ENCODE data around the gene SHISAL1. TPM values are rescaled to one million over a fixed set of nuclear protein-coding genes. Genes with fewer than 3 reads are reported as not detected.

SHISAL1 gene
- total RNA-seq, 1 donor, result 11.4 TPM

- no peak for TF ChIP-seq CTCF (IDR thresholded peaks at IDR 0.05; ENCODE audit: insufficient read depth, low read length)
- H3K4me3 ChIP-seq (ENCODE audit: low read depth, low read length), result no peak overlapping the region
- no peak for DNase-seq (ENCODE audit: low read depth)
Measured at GRCh38 chr22:44297470-44298061, 15.2 kb downstream of the SHISAL1 start.

GRCh38 chr22:44295406-44295805 is 17.3 kb downstream of the SHISAL1 start:
- H3K4me3 ChIP-seq (ENCODE audit: low read depth, low read length), result no peak overlapping the region
- DNase-seq (ENCODE audit: low read depth), result no peak
- TF ChIP-seq CTCF (IDR thresholded peaks at IDR 0.05; ENCODE audit: insufficient read depth, low read length), result no peak

- no peak for TF ChIP-seq CTCF (IDR thresholded peaks at IDR 0.05; ENCODE audit: insufficient read depth, low read length)
- DNase-seq (ENCODE audit: low read depth), result peak; percentile 11
- no peak overlapping the region for H3K4me3 ChIP-seq (ENCODE audit: low read depth, low read length)
Measured at GRCh38 chr22:44293876-44294275, 18.9 kb downstream of the SHISAL1 start.

GRCh38 chr22:44293034-44293433 is 19.7 kb downstream of the SHISAL1 start:
- TF ChIP-seq CTCF (IDR thresholded peaks at IDR 0.05; ENCODE audit: insufficient read depth, low read length), result no peak
- no peak overlapping the region for H3K4me3 ChIP-seq (ENCODE audit: low read depth, low read length)
- no peak for DNase-seq (ENCODE audit: low read depth)

- DNase-seq (ENCODE audit: low read depth), result no peak
- no peak for TF ChIP-seq CTCF (IDR thresholded peaks at IDR 0.05; ENCODE audit: insufficient read depth, low read length)
- no peak overlapping the region for H3K4me3 ChIP-seq (ENCODE audit: low read depth, low read length)
Measured at GRCh38 chr22:44292521-44292920, 20.2 kb downstream of the SHISAL1 start.

GRCh38 chr22:44291674-44292360 is 20.9 kb downstream of the SHISAL1 start:
- no peak for TF ChIP-seq CTCF (IDR thresholded peaks at IDR 0.05; ENCODE audit: insufficient read depth, low read length)
- DNase-seq (ENCODE audit: low read depth), result no peak
- H3K4me3 ChIP-seq (ENCODE audit: low read depth, low read length), result no peak overlapping the region

Data from fibroblast of the aortic adventitia (primary cell).